CD4-positive, alpha-beta T cell treated with Interleukin-1 beta for 1 hour (primary cell): ENCODE results near the gene HIPK1.

Source experiments
- DNase-seq, 2 donors: peaks; one replicate each; pipeline ENCODE4 v3.0.0-alpha.2; 2020 to 2022

HIPK1 gene

DNA sequence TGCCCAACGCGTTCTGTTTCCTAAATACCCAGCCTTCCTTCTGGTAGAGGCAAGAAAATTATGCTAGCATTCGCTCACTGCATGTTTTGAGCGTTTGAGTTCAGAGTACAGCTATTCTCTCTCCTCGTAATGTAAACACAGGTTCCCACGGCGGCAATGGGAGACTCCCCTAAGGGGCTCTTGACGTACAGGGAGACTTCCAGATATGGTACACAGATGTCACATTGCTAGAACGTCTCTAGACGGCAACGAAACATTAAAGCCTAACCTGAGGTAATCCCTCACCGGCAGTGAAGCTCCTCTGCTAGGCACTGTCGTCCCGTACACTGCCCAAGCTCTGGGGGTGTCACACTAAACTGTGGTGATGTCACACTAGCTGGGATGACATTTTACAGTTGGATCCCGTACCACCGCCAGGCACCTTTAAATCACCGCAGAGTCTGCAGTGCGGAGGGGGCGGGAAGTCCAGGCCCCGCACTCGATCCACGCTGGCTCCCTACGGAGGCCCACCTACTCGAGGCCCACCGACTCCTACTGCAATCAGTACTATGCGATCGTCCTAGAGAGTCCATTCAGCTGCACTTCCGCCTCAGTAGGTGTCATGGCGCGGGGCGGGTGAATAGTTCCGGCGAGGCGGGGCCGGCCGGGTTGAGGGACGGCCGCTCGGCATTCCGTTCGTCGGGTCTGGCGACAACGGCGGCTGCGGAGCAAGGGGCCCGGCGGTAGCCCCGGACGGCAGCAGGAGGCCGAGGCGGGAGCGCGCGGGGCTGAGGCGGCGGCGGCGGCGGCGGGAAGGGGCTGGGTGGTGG lies at the start of gene HIPK1:
Gene HIPK1 (plus strand): TSS at position 384 of the 809 bp plus-strand sequence.
- peak; percentile 92 to 94 for DNase-seq

DNA sequence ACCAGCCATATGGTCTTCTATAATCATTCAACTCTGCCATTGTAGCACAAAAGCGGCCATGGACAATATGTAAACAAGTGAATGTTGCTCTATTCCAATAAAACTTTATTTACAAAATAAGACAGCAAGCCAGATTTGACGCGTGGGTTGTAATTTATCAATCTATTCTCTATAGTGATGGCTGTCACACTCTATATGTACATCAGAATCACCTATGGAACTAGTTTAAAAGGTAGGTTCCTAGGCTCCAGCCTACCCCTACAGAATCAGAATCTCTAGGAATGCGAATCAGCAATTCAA lies 49.4 kb upstream of the HIPK1 start:
- no peak for DNase-seq

DNA sequence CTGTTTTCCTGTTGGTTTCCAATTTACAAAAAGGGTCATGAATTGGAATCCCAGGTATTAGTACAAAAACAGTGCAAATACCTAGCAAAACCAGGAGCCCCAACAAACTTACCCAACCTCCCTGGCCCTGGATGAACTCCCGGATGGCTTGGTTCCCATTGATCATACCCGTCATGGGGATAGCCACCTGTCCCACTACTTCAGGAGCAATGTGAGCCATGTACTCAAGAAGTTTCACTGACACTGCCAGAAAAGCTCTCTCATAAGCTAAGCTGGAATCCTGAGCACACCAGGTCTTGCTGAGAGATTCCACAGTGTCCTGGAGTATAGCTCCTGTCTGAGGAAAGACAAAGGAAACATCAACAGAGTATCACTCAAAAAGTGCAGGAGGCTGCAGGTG lies 47.5 kb upstream of the HIPK1 start:
- DNase-seq = no peak

DNA sequence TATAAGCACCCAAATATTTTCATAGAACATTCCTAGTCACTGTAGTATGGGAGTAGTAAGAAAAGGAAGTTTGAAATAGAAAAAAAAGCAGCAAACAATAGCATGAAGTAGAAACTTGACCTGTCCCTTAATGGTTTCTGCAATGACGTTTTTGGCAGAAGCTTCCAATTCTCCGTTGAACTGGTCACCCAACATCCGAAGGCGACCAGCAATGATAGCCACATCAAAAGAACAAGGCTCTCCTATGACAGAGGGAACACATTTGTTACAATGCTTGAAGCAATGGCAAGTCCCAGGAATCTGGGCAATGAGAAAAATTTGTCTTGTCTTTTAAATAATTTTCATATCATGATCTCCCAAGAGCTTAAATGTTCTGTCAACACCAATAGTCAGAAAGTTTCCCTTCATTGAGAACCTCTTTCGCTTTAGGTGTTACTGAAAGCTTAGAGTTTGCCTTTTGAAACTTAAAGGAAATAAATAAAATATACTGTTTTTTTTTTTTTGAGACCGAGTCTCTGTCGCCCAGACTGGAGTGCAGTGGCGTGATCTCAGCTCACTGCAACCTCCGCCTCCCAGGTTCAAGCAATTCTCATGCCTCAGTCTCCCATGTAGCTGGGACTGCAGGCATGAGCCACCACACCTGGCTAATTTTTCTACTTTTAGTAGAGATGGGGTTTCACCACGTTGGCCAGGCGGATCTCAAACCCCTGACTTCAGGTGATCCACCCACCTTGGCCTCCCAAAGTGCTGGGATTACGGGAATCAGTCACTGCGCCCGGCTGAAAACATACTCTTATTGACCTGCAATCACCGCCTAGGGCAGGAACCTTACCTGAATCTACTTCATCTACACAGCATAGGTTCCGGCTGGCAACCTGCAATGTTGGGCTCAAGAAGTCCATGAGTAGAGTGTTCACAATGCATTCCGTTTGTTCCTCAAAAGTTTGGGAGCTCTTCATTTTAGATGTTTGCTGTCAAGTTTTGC lies 42.4 kb upstream of the HIPK1 start:
- DNase-seq = no peak

DNA sequence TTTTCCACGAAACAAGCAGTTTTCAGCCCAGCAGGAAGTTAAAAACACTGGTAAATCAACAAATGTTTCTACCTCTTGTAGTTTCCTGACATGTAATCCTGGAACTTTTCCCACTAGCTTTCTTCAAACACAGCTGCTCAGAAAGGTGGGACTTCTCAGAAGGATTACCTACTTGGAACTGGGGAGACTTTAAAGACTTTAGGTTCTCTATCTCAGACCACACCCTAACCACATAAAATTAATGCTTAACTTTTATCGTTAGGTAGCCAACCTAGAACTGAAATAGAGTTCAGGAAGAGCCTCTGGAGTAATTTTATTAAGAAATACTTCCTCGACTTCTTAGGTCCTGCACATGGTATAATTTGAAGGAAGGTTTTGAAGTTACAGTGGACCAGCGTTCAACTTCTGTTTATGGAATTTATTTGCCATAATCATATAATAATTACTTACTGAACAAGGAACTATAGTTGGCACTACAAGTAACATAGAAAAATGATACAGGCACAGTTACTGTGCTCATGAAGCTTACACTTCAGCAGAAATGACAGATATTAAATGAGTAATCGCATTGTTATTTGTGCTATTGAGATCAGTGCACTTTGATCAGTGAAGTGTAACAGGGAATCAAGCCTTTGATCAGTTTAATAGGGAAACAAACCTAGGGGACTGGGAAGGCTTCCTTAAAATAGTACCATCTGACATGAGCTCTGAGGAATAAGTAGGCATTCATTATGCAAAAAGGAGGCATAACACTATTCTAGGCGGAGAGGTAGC lies 41.5 kb upstream of the HIPK1 start, which contains the start of gene BCL2L15:
Gene BCL2L15 (minus strand): TSS at position 180 of the 774 bp plus-strand sequence. CDS start 206 bp downstream, outside the sequence.
- DNase-seq = no peak

DNA sequence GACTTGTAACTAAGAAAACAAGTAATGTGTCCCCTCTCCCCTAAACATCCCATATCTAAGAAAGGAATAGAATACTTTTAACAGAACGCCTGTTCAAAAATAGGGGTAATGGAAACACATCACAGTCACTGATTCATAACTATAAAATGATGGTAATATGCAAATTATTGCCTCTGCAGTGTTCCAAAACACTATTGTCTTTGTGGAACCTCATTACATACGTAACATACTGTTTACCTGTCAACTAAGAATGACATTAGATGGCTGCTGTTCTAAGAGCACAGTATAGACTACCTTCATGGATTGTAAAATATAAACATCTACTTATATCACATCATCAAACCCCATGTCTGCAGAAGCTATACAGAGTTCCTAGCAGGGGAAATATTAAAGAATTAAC lies 38.3 kb upstream of the HIPK1 start:
- no peak for DNase-seq

GRCh38 chr1:113891631-113892220 lies 37.4 kb upstream of the HIPK1 start:
- no peak for DNase-seq

- no peak for DNase-seq
Observed at GRCh38 chr1:113893267-113893666, 35.9 kb upstream of the HIPK1 start.

DNA sequence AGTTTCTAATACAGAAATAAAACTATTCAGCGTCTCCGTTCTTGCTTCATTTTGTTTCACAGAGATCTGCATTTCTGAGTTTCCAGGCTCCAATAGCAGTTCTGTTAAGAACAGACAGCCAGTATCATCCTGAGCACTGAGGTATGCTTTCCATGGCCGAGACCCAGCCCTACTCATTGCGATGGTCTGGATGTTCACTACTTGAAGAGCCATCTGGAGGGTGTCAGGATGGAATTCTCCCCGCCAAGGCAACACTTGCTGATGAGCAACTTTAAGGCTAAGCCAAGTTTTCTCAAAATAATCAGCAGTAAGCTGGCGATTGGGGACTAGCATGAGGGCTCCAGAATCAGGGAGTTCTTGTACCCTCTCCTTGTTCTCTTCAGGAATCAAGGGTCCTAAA lies 34.0 kb upstream of the HIPK1 start:
- no peak for DNase-seq

GRCh38 chr1:113895961-113896360 lies 33.2 kb upstream of the HIPK1 start:
- DNase-seq = no peak

DNA sequence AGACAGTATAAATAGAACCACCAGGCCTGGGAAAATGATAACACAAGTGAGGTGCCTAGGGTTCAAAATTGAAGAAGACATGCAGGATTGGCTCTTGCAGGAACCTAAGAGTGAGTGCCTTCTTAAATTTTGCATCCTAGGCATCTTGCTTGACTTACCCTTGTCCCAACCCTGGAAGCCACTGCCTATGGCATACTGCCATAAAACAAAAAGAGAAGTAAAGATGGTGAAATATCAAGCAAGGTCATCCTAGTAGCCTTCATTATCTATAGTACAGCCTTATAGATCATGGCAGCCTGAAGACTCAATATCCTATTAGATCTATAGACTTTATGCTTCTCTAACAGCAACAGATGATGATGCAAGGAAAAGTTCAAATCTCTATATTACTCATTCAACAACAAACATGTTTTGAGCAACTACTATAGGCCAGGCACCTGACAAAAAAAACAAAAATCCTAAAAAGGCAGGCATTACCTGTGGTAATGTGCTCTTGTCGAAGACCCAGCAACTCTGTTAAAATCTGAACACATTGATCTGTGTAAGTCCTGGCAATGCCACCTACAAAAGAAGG lies 30.8 kb upstream of the HIPK1 start:
- no peak for DNase-seq

GRCh38 chr1:113899111-113899510 lies 30.0 kb upstream of the HIPK1 start:
- DNase-seq = no peak

DNA sequence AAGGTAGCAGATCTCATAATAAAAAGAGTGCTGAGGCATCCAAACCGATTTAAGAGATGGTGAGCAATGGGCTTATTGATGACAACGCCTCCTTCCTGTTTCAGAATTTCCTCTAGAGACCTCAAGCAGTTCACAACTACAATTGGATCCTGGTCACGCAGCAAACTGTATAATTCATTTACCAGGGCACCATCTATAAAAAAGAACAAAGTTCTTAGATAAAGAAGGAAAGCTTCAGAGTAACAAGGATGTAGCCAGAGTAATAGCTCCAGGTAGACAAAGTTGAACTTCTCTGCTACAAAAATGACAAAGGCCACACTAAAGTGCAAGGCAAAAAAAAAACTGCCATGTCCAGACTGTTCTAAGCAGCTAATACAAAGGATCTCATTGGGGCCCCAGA lies 27.9 kb upstream of the HIPK1 start:
- no peak for DNase-seq

- peak in 1 of 2 donors; percentile 23 for DNase-seq
Observed at GRCh38 chr1:113903501-113904292, 25.4 kb upstream of the HIPK1 start.

DNA sequence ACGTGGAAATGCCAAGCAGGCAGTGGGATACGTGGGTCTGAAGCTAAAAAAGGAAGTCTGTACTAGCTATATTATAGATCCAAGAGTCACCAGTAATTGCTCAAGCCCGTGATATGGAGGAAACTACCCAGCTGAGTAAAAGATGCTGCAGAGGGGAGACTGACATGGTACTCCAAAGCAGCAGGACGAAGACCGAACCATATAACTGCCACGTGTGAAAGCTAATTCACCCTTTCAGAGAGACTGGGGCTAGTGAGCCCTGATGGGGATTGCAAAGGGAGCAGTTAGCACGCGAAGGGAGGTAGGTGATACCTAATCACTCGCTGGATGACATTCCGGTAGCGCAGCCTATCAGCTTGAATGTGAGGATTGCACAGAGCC lies 24.8 kb upstream of the HIPK1 start:
- no peak for DNase-seq

DNA sequence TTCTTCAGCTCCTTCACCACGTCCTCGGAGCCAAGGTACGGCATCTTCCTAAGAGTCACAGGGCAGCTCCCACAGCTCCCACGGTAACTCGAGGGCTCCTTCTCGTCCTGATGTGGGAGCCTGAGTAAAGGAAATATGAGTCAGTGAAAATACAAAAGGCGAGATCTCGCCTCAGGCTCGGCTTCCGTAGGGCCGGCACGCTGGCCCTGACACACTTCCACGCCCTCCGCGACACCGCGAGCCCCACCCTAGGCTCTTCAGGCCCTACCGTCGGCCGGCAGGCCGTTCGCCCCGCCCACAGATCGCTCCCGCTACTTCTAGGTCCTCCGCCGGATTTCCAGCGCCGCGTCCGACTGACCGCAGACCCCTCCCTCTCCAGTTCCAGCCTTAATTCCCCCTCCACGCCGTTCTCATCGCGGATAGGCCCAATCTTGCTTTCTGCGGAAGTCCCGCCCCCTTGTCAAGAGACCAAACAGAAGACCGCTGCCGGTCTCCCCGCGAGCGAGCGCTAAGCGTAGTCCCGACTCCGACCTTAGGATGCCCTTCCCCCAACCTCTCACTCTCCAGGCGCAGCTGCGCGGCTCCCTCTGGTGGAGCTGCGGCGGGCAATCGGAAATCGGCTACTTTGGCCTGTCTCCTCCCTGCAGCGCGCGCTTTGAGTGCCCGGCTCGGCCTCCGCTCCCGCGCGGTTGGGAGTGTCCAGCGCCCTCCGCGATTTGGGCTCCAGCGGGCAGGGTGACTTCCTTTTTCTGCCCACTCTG lies 24.3 kb upstream of the HIPK1 start, which contains the start of the genes AP4B1 and DCLRE1B:
Gene AP4B1 (minus strand): TSS at position 126 of the 761 bp plus-strand sequence. CDS start 82 bp downstream, at position 44.
Gene DCLRE1B (plus strand): TSS at position 653 of the 761 bp plus-strand sequence. CDS start 261 bp downstream, outside the sequence.
- DNase-seq = peak; percentile 99

- no peak for DNase-seq
Observed at GRCh38 chr1:113905435-113905861, 23.7 kb upstream of the HIPK1 start.

GRCh38 chr1:113912594-113913311 lies 16.4 kb upstream of the HIPK1 start:
- DNase-seq = no peak

GRCh38 chr1:113913312-113913668 lies 15.8 kb upstream of the HIPK1 start:
- no peak for DNase-seq
